GM19239 (cell line): ENCODE measurements around the gene UNC5A.
"Not testable (repeated sequence)": the region's sequence is repeated elsewhere in the genome, so short reads cannot be mapped to it uniquely, and the experiment has no call there.

Source experiments
- DNase-seq: peaks from one replicate; pipeline ENCODE4 v3.0.0; 2011; ENCODE audit warnings: low spot score; ENCODE audit not compliant: insufficient read length
- FAIRE-seq: peaks from 2 replicates; lab custom pipeline; 2011; peaks lifted over from hg19 to GRCh38; lab: Jason Lieb, UNC

Gene UNC5A

GRCh38 chr5:176857894-176858273 lies 47.5 kb downstream of the UNC5A start:
- no peak for FAIRE-seq
- DNase-seq = no peak

GRCh38 chr5:176859916-176860315 lies 49.6 kb downstream of the UNC5A start:
- FAIRE-seq (no peak), DNase-seq (no peak)

GRCh38 chr5:176860381-176860780 lies 50.0 kb downstream of the UNC5A start:
- FAIRE-seq = no peak

GRCh38 chr5:176861276-176861675 lies 50.9 kb downstream of the UNC5A start:
- no peak for FAIRE-seq
- DNase-seq = no peak

More at GRCh38 chr5:176860381-176860780, 50.0 kb downstream of the UNC5A start:
- no peak for DNase-seq

- DNase-seq = no peak
- FAIRE-seq = no peak
Measured at GRCh38 chr5:176862330-176862995, 52.1 kb downstream of the UNC5A start.

GRCh38 chr5:176863041-176863764 lies 52.8 kb downstream of the UNC5A start:
- FAIRE-seq (no peak), DNase-seq (no peak)

- DNase-seq = no peak
- FAIRE-seq = no peak
Measured at GRCh38 chr5:176863765-176864098, 53.4 kb downstream of the UNC5A start.

- DNase-seq (no peak), FAIRE-seq (no peak)
Measured at GRCh38 chr5:176864755-176865154, 54.4 kb downstream of the UNC5A start.

GRCh38 chr5:176865964-176866363 lies 55.6 kb downstream of the UNC5A start:
- FAIRE-seq (no peak), DNase-seq (no peak)

- no peak for DNase-seq
- no peak for FAIRE-seq
Measured at GRCh38 chr5:176866707-176867310, 56.5 kb downstream of the UNC5A start.

GRCh38 chr5:176868126-176868525 lies 57.8 kb downstream of the UNC5A start:
- DNase-seq (no peak), FAIRE-seq (no peak)

GRCh38 chr5:176868731-176869130 lies 58.4 kb downstream of the UNC5A start:
- no peak for DNase-seq
- FAIRE-seq = no peak

- no peak for DNase-seq
- no peak for FAIRE-seq
Measured at GRCh38 chr5:176869501-176870109, 59.2 kb downstream of the UNC5A start.

GRCh38 chr5:176870110-176870591 lies 59.8 kb downstream of the UNC5A start:
- no peak for DNase-seq
- FAIRE-seq = no peak

GRCh38 chr5:176870644-176871043 lies 60.3 kb downstream of the UNC5A start:
- not testable (repeated sequence) for DNase-seq, FAIRE-seq

GRCh38 chr5:176872586-176872985 lies 62.2 kb downstream of the UNC5A start:
- not testable (repeated sequence) for FAIRE-seq, DNase-seq

GRCh38 chr5:176873011-176873410 lies 62.7 kb downstream of the UNC5A start:
- not testable (repeated sequence) for DNase-seq, FAIRE-seq

- FAIRE-seq (no peak), DNase-seq (no peak)
Measured at GRCh38 chr5:176873541-176874172, 63.3 kb downstream of the UNC5A start.

- no peak for FAIRE-seq
- no peak for DNase-seq
Measured at GRCh38 chr5:176874198-176874780, 63.9 kb downstream of the UNC5A start.

- DNase-seq (no peak), FAIRE-seq (no peak)
Measured at GRCh38 chr5:176875014-176875550, 64.7 kb downstream of the UNC5A start.
